Right ventricle myocardium superior (tissue), 1 donor: ENCODE measurements around the gene UCP2. TPM values are rescaled to one million over a fixed set of nuclear protein-coding genes. Genes with fewer than 3 reads are reported as not detected.
"Not testable (repeated sequence)": the region's sequence is repeated elsewhere in the genome, so short reads cannot be mapped to it uniquely, and the experiment has no call there.

Source experiments
- ATAC-seq: fragments of 200-7000 bp; cut with Tn5 transposase; one replicate; pipeline ENCODE4 v1.9.1; 2020; ENCODE audit warnings: mild to moderate bottlenecking; ENCODE audit not compliant: poor library complexity
- DNase-seq: peaks from one replicate; pipeline ENCODE4 v3.0.0-alpha.2; 2020
- intact Hi-C: fragments of 100-400 bp; cut with DNase I; formaldehyde crosslinking; loops from one replicate; pipeline ENCODE4 v1.11.2; 2022
- total RNA-seq: library from RNA; stranded (reverse); fragmentation: NEBNext Ultra II Directional; extraction: Animal tissue kit (Norgen Biotek cat#: 25700); gene quantifications from one replicate; pipeline ENCODE4 v1.2.1, GENCODE V29; 2021
- donor health status: DM: no; HTN: yes; CAD: no; lungs with severe emphysema.

Gene UCP2
- total RNA-seq, 1 donor from 2014 or later, result 25.8 TPM

DNA sequence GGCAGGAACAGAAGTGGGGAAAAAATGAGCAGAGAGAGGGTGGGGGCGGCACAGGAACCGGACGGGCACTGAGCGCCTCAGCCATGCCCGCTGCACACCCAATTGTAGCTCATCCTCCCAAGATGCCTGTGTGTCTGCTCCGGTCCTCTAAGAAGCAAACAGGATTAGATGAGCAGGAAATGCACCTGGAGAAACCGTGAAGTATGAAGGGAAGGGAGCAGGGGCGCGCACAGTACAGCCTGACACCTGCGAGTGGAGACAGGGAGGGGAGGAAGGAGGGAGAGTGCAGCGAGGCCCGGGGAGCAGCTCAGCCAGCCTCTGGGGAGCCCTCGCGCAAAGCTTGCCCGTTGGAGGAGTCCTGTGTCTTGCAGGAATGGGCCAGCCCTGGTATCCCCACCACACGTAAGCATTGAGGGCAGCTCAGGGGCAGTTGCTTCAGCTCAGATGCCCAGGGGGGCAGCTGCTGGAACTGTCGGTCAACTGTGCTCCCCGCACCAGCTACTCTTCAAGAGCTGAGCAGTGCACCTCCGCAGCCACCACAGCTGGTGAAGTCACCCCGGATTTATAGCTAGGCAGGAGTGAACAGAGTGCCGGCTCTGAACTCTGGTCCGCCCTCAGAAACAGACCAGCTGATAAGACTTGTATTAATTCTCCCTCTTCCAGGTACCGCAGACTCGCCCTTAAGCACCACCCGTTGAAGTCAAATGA is 24.8 kb downstream of the UCP2 start:
- DNase-seq, result peak; percentile 13
- intact Hi-C loops, result no loop called here
- ATAC-seq, result no peak

DNA sequence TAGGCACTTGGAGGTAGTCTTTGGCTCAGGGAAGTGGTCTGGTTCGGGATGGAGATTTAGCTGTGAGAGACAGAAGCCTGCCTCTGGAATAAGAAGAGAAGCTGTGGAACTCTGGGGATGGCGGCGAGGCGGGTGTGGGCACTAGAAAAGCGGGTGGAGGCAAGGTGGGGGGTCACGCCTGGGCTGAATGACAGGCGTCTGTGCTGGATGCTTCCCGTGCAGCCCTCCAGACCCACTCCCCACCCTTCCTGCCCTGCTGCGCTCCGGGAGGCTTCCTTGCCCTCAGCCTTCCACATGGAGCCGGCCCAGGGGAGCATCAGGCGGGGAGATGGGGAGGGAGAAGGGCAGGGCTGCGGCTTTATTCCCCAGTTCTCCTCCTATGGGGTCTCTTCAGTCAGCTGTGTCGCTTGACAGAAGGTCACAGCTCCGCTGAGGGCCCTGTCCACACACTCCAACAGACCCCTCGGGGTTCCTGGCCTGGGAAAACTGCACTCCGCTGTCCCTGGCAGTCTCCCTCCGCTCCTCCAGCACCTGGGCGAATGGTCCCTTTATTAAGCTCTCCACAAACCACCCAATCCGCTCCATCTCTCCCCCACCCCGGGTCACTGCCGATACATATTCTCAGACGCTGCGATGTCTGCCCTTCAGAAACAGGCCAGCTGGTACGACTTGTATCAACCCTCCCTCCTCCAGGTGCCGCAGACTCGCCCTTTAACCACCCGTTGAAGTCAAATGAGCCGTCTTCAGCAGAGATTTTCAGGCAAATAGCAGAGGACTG is 25.6 kb downstream of the UCP2 start:
- intact Hi-C loops, result no loop called here
- DNase-seq (peak; percentile 35), ATAC-seq (no peak)

DNA sequence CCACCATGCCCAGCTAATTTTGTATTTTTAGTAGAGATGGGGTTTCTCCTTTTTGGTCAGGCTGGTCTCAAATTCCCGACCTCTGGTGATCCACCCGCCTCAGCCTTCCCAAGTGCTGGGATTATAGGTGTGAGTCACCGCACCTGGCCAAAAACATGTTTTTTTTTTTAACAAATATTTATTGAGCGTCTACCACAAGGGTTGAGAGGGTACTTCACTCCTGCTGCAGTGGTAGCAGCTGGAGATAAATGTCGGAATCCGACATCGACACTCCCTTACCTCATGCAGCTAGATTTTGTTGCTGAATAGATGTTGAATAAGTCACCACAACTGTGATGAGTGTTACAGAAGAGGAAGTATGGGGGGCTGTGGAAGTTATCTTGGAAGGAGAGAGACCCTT is 30.8 kb downstream of the UCP2 start:
- DNase-seq, result peak; percentile 2
- intact Hi-C loops, result no loop called here
- no peak for ATAC-seq

DNA sequence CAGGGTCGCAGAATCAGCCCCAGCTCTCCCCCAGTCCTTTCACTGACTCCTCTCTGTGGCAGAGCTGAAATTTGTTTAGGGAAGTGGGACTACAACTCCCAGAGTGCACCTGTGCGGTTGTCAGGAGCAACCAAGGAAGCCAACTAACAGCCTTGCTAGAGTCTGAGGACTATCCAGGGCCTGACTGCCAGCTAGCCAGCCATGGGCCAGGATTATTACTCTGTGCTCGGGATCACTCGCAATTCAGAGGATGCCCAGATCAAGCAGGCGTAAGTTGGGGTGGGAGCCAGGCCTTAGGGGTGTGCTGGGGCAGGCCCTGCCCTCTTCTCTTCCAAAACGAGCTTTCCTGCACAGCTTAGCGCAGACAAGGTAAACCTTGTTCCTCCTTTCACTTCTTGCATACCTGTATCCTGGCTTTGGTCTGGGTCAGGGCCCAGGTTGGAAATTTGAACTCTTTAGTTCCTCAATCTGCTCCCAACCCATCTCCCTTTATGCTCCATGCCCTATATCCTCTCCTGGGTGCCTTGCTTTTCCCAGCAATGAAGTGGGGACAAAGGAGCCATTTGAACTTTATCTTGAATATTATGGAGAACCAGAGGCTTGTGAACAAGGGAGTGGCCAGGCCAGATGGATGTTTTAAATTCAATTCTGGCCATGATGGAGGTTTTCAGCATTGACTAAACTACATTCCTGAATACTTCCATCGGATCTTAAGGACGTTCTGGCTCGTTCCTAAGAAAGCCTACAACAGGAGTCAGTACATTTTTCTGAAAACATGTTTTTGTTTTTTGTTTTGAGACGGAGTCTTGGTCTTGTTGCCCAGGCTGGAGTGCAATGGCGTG is 31.6 kb downstream of the UCP2 start, which contains the start of gene DNAJB13:
TSS of gene DNAJB13 (plus strand) at position 158 of the 842 bp plus-strand sequence. CDS start at position 202, 44 bp downstream.
- intact Hi-C loops, result no loop called here
- DNase-seq (peak; percentile 30), ATAC-seq (peak; percentile 25)

DNA sequence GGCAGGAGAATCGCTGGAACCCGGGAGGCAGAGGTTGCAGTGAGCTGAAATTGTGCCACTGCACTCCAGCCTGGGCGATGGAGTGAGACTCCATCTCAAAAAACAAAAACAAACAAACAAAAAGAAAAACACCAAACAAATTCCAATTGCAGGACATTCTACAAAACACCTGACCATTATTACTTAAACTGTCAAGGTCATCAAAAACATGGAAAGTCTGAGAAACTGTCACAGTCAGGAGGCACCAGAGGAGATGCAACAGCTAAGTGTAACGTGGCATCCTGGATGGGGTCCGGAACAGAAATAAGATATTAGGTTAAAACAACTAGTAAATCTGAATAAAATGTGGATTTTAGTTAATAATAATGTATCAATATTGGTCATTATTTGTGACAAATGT is 32.7 kb downstream of the UCP2 start:
- intact Hi-C loops, result no loop called here
- DNase-seq, result no peak

DNA sequence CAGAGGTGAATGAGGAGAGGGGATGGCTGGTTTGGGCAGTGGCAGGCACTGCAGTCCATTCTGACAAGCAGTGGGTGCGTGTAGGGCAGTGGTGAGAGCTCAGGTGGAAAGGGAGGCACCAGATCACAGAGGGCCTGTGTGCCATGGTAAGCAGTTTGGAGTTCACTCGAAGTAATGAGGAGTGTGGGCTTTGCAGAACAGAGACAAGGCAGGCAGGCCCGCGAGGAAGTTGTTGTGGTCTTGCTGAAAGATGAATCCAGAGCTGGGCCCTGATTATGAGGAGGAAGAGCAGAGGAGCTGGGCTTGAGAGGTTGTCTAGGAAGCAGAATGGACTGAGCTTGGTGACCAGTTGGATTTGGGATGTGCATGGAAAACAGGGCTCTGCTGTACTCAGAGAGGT is 33.4 kb downstream of the UCP2 start:
- intact Hi-C loops, result no loop called here
- DNase-seq (no peak), ATAC-seq (no peak)

More for the DNA sequence above, 32.7 kb downstream of the UCP2 start:
- ATAC-seq, result no peak

DNA sequence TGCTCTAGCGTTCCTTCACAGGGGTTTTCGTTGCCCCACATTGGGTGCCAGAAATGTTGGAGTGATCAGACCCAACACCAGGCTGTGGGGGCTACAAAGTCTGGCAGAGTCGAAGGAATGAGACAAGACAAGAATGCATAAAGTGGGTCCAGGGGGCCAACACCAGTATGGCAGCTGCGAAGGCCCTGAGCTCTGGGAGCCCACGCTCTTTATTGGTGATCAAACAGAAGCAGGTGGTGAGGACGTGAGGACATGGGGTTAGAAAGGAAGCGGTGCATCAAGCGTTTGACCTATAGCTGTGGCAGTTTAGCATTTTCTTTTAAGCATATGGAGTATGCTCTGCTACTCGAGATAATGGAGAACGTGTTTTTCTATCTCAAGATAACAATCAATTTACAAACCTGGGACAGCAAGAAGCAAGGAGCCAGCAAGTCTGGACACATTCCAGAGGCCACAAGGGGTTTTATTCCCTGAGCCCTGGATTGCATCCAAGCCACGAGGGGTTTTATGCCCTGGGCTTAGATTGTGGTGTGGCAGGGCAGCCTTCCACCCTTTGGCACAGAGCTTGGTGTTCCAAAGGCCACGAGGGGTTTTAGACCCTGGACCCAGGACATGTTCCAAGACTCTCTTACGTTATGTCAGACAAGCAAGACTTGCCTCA is 35.7 kb downstream of the UCP2 start:
- intact Hi-C loops, result no loop called here
- DNase-seq (no peak), ATAC-seq (no peak)

DNA sequence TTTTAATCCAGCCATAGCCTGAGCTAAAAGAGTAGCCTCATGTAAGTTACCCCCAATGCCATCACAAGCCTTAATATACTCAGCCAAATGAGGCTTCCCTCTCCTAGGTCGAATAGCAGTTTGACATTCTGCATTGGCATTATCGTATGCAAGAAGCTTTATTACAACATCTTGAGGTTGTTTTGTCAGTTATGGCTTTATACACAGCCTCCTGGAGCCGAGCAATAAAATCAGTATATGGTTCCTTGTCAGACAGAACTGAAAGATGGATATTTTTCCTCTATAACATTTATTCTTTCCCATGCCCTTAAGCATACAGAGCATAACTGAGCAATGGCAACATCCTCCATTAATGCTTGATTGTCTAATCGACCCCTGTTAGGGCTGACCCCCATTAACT is 37.2 kb downstream of the UCP2 start:
- intact Hi-C loops, result no loop called here

DNA sequence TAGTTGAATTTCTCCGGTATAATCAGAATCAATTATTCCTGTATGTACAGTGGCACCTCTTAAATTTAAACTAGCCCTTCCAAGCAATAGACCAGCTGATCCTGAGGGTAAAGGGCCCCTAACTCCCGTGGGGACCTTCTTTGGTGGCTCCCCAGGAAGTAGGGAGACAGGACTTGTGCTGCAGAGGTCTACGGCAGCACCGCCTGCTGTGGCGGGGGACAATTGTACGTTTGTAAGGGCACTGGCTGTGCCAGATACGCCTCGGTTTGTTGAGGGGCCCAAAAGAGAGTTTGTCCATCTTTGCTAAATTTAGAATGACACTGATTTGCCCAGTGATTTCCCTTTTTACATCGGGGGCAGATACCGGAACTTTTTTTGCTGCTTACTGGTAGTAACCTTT is 37.7 kb downstream of the UCP2 start:
- intact Hi-C loops, result no loop called here
- DNase-seq, result no peak
- ATAC-seq, result no peak

More for the DNA sequence above, 37.2 kb downstream of the UCP2 start:
- ATAC-seq (no peak), DNase-seq (no peak)

DNA sequence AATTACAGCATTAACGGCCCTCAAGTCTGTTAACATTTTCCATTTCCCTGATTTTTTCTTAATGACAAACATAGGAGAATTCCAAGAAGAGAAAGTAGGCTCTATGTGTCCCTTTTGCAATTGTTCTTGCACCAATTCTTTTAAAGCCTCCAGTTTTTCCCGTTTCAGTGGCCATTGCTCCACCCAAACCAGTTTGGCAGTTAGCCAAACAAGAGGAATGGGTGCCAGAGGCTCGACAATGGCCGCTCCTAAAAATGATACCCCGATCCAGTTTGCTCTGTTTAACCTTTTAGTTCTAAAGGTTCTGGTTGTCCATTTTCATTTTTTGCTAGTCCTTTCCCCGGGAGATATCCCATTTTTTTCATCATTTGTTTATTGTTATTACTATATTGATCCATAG is 38.6 kb downstream of the UCP2 start:
- no peak for ATAC-seq
- intact Hi-C loops, result no loop called here
- DNase-seq, result no peak

DNA sequence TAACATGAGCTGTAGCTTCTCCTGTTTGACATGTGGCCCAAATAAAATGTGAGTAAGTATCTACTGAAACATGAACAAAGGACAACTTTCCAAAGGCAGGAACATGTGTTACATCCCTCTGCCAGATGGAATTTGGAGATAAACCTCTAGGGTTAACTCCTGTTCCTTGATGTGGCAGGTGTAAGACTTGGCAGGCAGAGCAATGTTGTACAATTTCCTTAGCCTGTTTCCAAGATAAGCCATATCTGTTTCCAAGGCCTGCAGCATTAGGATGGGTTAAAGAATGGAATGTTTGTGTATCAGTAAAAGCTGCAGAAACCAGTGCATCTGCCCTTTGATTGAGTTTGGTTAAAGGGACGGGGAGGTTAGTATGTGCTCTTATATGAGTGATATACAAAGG is 40.6 kb downstream of the UCP2 start:
- intact Hi-C loops, result no loop called here
- no peak for ATAC-seq

DNA sequence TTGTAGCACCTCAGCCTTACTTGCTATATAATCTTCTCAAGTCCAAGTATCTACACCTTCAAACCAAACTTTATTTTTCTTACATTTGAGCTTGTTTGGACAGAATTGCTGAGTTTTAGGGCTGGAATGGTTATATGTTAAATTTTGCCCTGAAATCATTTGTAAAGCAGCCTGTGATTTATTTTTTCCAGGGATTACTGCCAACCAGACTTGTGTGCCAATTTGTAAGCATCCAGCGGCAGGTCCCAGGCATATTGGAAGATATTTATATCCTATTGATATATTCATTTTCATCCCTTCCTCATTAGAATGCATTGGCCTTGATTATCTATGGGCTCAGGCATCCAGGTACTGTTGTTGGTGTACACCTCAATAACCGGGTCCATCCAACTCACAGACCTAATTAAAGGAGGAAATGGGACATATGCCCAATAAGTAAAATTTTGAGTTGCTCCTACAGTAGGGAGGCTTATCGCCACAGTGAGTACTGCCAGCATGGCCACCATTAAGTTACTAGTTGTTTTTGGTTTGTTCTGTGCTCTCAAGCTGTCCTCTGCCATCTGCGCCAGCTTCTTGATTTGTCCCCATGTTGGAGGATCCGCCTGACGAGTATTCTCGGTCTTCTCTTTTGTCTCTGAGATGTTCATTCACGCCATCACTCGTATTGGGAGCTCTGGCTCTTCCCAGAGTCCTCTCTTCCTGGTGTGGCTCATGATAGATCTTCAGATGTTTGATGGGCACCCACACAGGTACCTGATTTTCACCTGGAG is 41.7 kb downstream of the UCP2 start:
- ATAC-seq (no peak), DNase-seq (no peak)
- intact Hi-C loops, result no loop called here

More for the DNA sequence above, 40.6 kb downstream of the UCP2 start:
- no peak for DNase-seq

DNA sequence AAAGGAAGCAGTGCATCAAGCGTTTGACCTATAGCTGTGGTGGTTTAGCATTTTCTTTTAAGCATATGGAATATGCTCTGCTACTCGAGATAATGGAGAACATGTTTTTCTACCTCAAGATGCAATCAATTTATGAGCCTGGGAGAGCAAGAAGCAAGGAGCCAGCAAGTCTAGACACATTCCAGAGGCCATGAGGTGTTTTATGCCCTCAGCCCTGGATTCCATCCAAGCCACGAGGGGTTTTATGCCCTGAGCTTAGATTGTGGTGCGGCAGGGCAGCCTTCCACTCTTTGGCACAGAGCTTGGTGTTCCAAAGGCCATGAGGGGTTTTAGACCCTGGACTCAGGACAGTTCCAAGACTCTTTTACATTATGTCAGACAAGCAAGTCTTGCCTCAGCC is 43.5 kb downstream of the UCP2 start:
- intact Hi-C loops, result no loop called here
- DNase-seq (no peak), ATAC-seq (no peak)

DNA sequence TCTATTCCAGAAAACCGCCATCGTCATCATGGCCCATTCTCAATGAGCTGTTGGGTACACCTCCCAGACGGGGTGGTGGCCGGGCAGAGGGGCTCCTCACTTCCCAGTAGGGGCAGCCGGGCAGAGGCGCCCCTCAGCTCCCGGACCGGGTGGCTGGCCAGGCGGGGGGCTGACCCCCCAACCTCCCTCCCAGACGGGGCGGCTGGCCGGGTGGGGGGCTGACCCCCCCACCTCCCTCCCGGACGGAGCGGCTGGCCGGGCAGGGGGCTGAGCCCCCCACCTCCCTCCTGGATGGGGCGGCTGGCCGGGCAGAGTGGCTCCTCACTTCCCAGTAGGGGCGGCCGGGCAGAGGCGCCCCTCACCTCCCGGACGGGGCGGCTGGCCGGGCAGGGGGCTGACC is 46.6 kb downstream of the UCP2 start:
- DNase-seq, intact Hi-C loops, ATAC-seq: not testable (repeated sequence)

DNA sequence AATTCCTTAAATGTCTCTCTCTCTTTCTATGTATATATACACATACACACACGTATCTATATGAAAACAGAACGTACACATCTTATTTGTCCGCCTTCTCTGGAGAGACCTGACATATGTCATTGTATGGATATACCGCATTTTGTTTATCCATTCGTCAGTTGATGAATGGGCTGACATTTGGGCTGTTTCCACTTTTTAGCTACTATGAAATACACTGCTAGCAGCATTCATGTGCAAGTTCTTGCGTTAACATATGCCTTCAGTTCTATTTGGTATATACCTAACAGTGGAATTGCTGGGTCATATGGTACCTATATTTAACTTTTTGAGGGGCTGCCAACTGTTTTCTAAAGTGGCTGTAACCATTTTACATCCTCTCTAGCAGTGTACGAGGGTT is 49.9 kb downstream of the UCP2 start:
- intact Hi-C loops, result no loop called here
- DNase-seq (no peak), ATAC-seq (no peak)

DNA sequence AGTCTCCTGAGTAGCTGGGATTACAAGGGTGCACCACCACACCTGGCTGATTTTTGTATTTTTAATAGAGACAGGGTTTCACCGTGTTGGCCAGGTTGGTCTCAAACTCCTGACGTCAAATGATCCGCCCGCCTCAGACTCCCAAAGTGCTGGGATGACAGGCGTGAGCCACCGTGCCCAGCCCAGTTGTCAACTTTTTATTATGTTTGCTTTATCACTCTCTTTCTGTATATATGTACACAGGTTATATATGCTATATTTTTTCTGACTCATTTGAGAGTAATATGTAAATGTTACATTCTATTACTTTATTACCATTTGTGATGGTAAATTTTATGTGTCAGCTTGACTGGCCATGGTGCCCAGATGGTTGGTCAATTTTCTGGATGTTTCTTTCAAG is 50.7 kb downstream of the UCP2 start:
- no peak for ATAC-seq
- no peak for DNase-seq
- intact Hi-C loops, result no loop called here

DNA sequence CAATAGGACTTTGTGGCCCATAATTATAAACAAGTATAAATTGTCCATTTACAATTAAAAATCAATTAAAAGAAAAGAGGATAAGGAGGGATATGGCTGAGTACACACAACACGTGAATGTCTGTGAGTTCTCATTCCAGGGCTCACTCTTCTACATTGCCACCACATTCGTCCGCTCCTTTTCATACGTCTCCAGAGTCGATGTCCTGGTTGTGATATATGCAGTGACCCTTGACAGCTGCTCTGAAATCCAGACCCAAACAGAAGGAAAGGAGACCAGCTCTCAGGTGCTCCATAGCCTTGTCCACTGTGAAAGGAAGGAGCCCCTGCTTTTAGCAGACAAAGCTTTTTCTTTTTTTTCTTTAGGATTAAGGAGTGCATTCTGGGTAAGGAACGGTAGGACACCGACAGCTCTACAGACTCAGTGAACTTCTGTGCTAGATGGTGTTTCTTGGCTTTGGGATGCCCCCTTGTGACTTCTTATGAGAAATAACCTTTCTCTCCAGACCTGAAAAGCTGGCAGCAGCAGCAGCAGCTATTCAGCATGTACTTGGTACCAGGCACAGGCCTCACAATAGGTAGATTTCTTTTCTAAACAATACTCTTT is 51.5 kb downstream of the UCP2 start:
- ATAC-seq, result peak; percentile 68
- intact Hi-C loops, result no loop called here
- no peak for DNase-seq

DNA sequence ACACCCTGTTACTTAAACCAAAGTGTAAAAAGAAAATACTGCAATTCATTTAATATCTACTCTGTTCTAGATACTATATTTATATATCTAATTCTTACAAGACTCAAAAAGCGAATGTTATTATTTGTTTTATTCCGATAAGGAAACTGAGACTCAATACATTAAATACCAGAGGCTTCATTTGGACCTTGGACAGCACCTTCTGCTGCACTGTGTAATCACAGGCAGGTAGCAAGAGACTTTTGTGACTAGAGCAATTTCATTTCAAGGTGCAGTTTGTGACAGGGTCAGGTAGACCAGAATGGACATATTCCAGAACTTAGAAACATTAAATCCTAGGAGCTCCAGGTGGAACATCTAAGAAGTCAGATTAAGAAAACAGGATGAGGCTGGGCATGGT is 53.3 kb downstream of the UCP2 start:
- intact Hi-C loops, result no loop called here
- no peak for ATAC-seq
- DNase-seq, result no peak
